ENCODE data around the gene ANO9.
A peak's percentile ranks its signal among the peaks of the same experiment; 100 is the strongest.
"Not testable (repeated sequence)": the region's sequence is repeated elsewhere in the genome, so short reads cannot be mapped to it uniquely, and the experiment has no call there.

Gene ANO9

GRCh38 chr11:433641-434040, 8.2 kb downstream of the ANO9 start:
- no peak for DNase-seq (ENCODE audit: low read depth)

- DNase-seq (ENCODE audit: low read depth): no peak
Measured at GRCh38 chr11:433111-433510, 8.7 kb downstream of the ANO9 start.

- DNase-seq (ENCODE audit: low read depth): no peak
Measured at GRCh38 chr11:432501-433100, 9.2 kb downstream of the ANO9 start.

- DNase-seq (ENCODE audit: low read depth): no peak
Measured at GRCh38 chr11:431921-432320, 9.9 kb downstream of the ANO9 start.

- no peak for DNase-seq (ENCODE audit: low read depth)
Measured at GRCh38 chr11:429931-430456, 11.8 kb downstream of the ANO9 start.

- DNase-seq (ENCODE audit: low read depth): no peak
Measured at GRCh38 chr11:429391-429790, 12.4 kb downstream of the ANO9 start.

GRCh38 chr11:428295-428694, 13.5 kb downstream of the ANO9 start:
- no peak for DNase-seq (ENCODE audit: low read depth)

- DNase-seq (ENCODE audit: low read depth): no peak
Measured at GRCh38 chr11:426851-427250, 15.0 kb downstream of the ANO9 start.

GRCh38 chr11:425301-425700, 16.5 kb downstream of the ANO9 start:
- no peak for DNase-seq (ENCODE audit: low read depth)

- not testable (repeated sequence) for DNase-seq (ENCODE audit: low read depth)
Measured at GRCh38 chr11:424766-425165, 17.0 kb downstream of the ANO9 start.

- DNase-seq (ENCODE audit: low read depth): no peak
Measured at GRCh38 chr11:424232-424631, 17.6 kb downstream of the ANO9 start.

- no peak for DNase-seq (ENCODE audit: low read depth)
Measured at GRCh38 chr11:422249-422656, 19.6 kb downstream of the ANO9 start.

- no peak for DNase-seq (ENCODE audit: low read depth)
Measured at GRCh38 chr11:420911-421321, 20.9 kb downstream of the ANO9 start.

GRCh38 chr11:420054-420910, 21.5 kb downstream of the ANO9 start:
- DNase-seq (ENCODE audit: low read depth): no peak

- no peak for DNase-seq (ENCODE audit: low read depth)
Measured at GRCh38 chr11:419248-420005, 22.4 kb downstream of the ANO9 start.

GRCh38 chr11:418343-419247, 23.2 kb downstream of the ANO9 start:
- no peak for DNase-seq (ENCODE audit: low read depth)

GRCh38 chr11:417652-418342, 24.0 kb downstream of the ANO9 start:
- DNase-seq (ENCODE audit: low read depth): no peak

GRCh38 chr11:416757-417621, 24.8 kb downstream of the ANO9 start:
- peak; percentile 47 for DNase-seq (ENCODE audit: low read depth)

- no peak for DNase-seq (ENCODE audit: low read depth)
Measured at GRCh38 chr11:416051-416756, 25.6 kb downstream of the ANO9 start.
